A549 (cell line): Measurements from ENCODE around the gene FRY.

Experiments used
- JUNB ChIP-seq: fragments of >200 bp; sonication (Bioruptor Twin); formaldehyde crosslinking; IDR thresholded peaks from 2 replicates; pipeline ENCODE4 v1.6.1; 2016
- MAZ ChIP-seq: fragments of 150-350 bp; IDR thresholded peaks from 2 replicates; pipeline ENCODE4 v1.6.1; 2014; ENCODE audit warnings: antibody characterized with exemption, low read depth, low read length, borderline replicate concordance
- POLR2A ChIP-seq: IDR thresholded peaks from 2 replicates; pipeline ENCODE4 v1.6.1; 2012; ENCODE audit warnings: mild to moderate bottlenecking, low read length
- SREBF2 ChIP-seq: fragments of 450-650 bp; IDR thresholded peaks from 2 replicates; pipeline ENCODE4 v1.6.1; 2014; ENCODE audit warnings: mild to moderate bottlenecking, moderate library complexity
- TF ChIP-seq, protein P1 (sequence below): fragments of >200 bp; sonication (Bioruptor Twin); formaldehyde crosslinking; IDR thresholded peaks from 3 replicates; pipeline ENCODE4 v1.5.1; 2016
- TF ChIP-seq, protein P2 (sequence below): IDR thresholded peaks from 2 replicates; pipeline ENCODE4 v1.6.1; 2012
- TF ChIP-seq, protein P3 (sequence below): fragments of 200-600 bp; sonication (generic); IDR thresholded peaks from 2 replicates; pipeline ENCODE4 v1.6.1; 2016; ENCODE audit warnings: antibody characterized with exemption, mild to moderate bottlenecking, moderate library complexity

GRCh38 chr13:32026623-32027022 lies 5.0 kb upstream of the FRY start:
- TF ChIP-seq JUNB (no peak), POLR2A (no peak), SREBF2 (no peak), MAZ (no peak)
- TF ChIP-seq, protein P1, sequence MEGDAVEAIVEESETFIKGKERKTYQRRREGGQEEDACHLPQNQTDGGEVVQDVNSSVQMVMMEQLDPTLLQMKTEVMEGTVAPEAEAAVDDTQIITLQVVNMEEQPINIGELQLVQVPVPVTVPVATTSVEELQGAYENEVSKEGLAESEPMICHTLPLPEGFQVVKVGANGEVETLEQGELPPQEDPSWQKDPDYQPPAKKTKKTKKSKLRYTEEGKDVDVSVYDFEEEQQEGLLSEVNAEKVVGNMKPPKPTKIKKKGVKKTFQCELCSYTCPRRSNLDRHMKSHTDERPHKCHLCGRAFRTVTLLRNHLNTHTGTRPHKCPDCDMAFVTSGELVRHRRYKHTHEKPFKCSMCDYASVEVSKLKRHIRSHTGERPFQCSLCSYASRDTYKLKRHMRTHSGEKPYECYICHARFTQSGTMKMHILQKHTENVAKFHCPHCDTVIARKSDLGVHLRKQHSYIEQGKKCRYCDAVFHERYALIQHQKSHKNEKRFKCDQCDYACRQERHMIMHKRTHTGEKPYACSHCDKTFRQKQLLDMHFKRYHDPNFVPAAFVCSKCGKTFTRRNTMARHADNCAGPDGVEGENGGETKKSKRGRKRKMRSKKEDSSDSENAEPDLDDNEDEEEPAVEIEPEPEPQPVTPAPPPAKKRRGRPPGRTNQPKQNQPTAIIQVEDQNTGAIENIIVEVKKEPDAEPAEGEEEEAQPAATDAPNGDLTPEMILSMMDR = no peak
- TF ChIP-seq, protein P2, sequence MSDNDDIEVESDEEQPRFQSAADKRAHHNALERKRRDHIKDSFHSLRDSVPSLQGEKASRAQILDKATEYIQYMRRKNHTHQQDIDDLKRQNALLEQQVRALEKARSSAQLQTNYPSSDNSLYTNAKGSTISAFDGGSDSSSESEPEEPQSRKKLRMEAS = no peak
- TF ChIP-seq, protein P3, sequence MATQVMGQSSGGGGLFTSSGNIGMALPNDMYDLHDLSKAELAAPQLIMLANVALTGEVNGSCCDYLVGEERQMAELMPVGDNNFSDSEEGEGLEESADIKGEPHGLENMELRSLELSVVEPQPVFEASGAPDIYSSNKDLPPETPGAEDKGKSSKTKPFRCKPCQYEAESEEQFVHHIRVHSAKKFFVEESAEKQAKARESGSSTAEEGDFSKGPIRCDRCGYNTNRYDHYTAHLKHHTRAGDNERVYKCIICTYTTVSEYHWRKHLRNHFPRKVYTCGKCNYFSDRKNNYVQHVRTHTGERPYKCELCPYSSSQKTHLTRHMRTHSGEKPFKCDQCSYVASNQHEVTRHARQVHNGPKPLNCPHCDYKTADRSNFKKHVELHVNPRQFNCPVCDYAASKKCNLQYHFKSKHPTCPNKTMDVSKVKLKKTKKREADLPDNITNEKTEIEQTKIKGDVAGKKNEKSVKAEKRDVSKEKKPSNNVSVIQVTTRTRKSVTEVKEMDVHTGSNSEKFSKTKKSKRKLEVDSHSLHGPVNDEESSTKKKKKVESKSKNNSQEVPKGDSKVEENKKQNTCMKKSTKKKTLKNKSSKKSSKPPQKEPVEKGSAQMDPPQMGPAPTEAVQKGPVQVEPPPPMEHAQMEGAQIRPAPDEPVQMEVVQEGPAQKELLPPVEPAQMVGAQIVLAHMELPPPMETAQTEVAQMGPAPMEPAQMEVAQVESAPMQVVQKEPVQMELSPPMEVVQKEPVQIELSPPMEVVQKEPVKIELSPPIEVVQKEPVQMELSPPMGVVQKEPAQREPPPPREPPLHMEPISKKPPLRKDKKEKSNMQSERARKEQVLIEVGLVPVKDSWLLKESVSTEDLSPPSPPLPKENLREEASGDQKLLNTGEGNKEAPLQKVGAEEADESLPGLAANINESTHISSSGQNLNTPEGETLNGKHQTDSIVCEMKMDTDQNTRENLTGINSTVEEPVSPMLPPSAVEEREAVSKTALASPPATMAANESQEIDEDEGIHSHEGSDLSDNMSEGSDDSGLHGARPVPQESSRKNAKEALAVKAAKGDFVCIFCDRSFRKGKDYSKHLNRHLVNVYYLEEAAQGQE = no peak
